Retinal pigment epithelial cell (primary cell): Measurements from ENCODE around the gene SCGB3A2.

Source experiments
- DNase-seq: peaks from one replicate; pipeline ENCODE4 v3.0.0-alpha.2; 2010; ENCODE audit warnings: low read depth
- H3K4me3 ChIP-seq: 2 replicates; pipeline ENCODE4 v1.5.1; 2011; ENCODE audit warnings: mild to moderate bottlenecking, low read length, control low read depth, moderate library complexity
- CTCF ChIP-seq: conservative IDR thresholded peaks from 2 replicates; pipeline ENCODE4 v1.5.1; 2011; ENCODE audit warnings: low read depth, low read length, control low read depth, inconsistent platforms

The SCGB3A2 gene

GRCh38 chr5:147920420-147921030 is 42.0 kb downstream of the SCGB3A2 start:
- no peak for TF ChIP-seq CTCF
- DNase-seq: no peak
- no peak overlapping the region for H3K4me3 ChIP-seq

GRCh38 chr5:147921136-147921535 is 42.6 kb downstream of the SCGB3A2 start:
- no peak for TF ChIP-seq CTCF
- no peak for DNase-seq
- H3K4me3 ChIP-seq: no peak overlapping the region

GRCh38 chr5:147925020-147925419 is 46.5 kb downstream of the SCGB3A2 start:
- DNase-seq: no peak
- no peak for TF ChIP-seq CTCF
- H3K4me3 ChIP-seq: no peak overlapping the region

GRCh38 chr5:147927901-147928300 is 49.4 kb downstream of the SCGB3A2 start:
- no peak overlapping the region for H3K4me3 ChIP-seq
- TF ChIP-seq CTCF: no peak
- DNase-seq: no peak

DNA sequence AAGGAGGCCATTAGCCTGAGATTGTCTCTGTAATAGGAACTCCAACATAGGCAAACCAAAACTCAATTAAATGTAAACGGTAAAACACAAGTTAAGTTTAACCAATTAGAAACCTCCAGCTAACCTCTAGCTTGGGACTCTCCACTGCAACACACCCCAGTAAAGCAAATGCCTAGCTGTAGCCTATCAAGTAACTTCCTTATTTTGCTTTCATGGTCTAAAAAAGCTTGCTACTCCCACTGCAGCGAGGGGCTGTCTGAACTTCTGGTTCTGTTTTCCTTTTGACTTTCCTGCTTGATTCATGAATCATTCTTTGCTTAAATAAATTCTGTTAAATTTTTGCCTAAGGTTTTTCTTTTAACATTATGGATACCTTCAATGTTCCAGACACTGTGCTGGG is 52.3 kb downstream of the SCGB3A2 start:
- TF ChIP-seq CTCF: no peak
- no peak overlapping the region for H3K4me3 ChIP-seq
- DNase-seq: no peak
